Renal pelvis (tissue), 4 donors: Measurements from ENCODE around the gene WDR19. TPM values are rescaled to one million over a fixed set of nuclear protein-coding genes. Genes with fewer than 3 reads are reported as not detected.
"Not testable (repeated sequence)": the region's sequence is repeated elsewhere in the genome, so short reads cannot be mapped to it uniquely, and the experiment has no call there.

Experiments used
- DNase-seq: peaks from one replicate; pipeline ENCODE4 v3.0.0-alpha.2; 2013
- polyA plus RNA-seq, 3 donors: library from polyadenylated mRNA; unstranded; fragments of 120-200 nt; gene quantifications; one replicate each; pipeline ENCODE4 v1.2.1, GENCODE V29; 2013; ENCODE audit not compliant: insufficient read length in 3 of 3

The WDR19 gene
- polyA plus RNA-seq, 3 donors, result 83.2 to 110 (median 102) TPM

GRCh38 chr4:39287223-39287622 lies 104.9 kb downstream of the WDR19 start:
- DNase-seq, result no peak

- no peak for DNase-seq
These were observed 109.4 kb downstream of the WDR19 start for GRCh38 chr4:39291686-39292085.

GRCh38 chr4:39292433-39292832 lies 110.1 kb downstream of the WDR19 start:
- not testable (repeated sequence) for DNase-seq

GRCh38 chr4:39295784-39296183 lies 113.5 kb downstream of the WDR19 start:
- DNase-seq, result peak; percentile 11

GRCh38 chr4:39302901-39303300 lies 120.6 kb downstream of the WDR19 start:
- no peak for DNase-seq

- no peak for DNase-seq
These were observed 121.5 kb downstream of the WDR19 start for GRCh38 chr4:39303871-39304270.

GRCh38 chr4:39304651-39305050 lies 122.3 kb downstream of the WDR19 start:
- DNase-seq, result no peak

- no peak for DNase-seq
These were observed 123.8 kb downstream of the WDR19 start for GRCh38 chr4:39305912-39306677.

GRCh38 chr4:39308611-39309010 lies 126.3 kb downstream of the WDR19 start:
- no peak for DNase-seq

GRCh38 chr4:39312816-39313215 lies 130.5 kb downstream of the WDR19 start:
- DNase-seq, result no peak

GRCh38 chr4:39319676-39320075 lies 137.3 kb downstream of the WDR19 start:
- DNase-seq, result no peak

GRCh38 chr4:39320381-39321115 lies 138.2 kb downstream of the WDR19 start:
- no peak for DNase-seq

GRCh38 chr4:39323821-39324220 lies 141.5 kb downstream of the WDR19 start:
- DNase-seq, result no peak

GRCh38 chr4:39324446-39324845 lies 142.1 kb downstream of the WDR19 start:
- DNase-seq, result no peak

- no peak for DNase-seq
These were observed 142.7 kb downstream of the WDR19 start for GRCh38 chr4:39324897-39325613.

- DNase-seq, result no peak
These were observed 144.2 kb downstream of the WDR19 start for GRCh38 chr4:39326468-39326977.

GRCh38 chr4:39330353-39330752 lies 148.0 kb downstream of the WDR19 start:
- no peak for DNase-seq

- no peak for DNase-seq
These were observed 148.9 kb downstream of the WDR19 start for GRCh38 chr4:39331191-39331590.
